ENCODE results near the gene USHBP1.

DNA sequence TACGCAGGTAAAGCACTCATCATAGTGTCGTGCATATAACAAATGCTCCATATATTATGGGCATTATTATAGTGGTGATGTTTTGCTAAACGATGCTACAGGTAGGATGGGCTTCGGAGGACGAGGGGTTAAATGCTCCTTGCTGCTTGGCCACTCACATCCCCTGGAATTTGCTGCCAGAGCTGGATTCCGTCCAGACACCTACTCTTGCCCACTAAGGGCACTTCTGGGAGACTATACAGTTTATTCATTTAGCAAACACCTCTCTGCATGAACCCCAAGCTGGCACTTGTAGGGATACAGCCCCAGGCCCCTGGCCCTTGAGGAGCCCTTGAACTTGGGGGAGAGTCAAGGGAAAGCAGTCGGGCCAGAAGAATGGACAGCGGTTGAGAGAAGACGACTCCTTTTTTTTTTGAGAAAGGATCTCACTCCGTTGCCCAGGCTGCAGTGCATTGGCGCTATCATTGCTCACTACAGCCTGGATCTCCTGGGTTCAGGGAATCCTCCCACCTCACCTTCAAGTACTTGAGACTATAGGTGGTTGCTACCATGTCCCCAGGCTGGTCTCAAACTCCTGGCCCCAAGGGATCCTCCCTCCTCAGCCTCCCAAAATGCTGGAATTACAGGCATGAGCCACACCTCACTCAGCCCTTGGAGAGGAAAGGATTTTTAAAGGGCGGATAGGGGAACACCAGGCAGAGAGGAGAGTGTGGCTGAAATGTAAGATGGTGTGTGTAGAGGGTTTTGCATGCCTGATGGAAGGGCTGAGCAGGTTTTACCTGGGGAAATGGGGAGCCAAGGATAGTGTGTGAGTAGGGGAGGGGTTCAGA lies 40.1 kb upstream of the USHBP1 start:
- TF ChIP-seq TAF1 (IDR thresholded peaks at IDR 0.05; ENCODE audit: low read depth) (no peak), EP300 (conservative IDR thresholded peaks at IDR 0.05; ENCODE audit: poor library complexity, severe bottlenecking) (no peak), POLR2AphosphoS5 (IDR thresholded peaks at IDR 0.05) (no peak), EZH2 (IDR thresholded peaks at IDR 0.05; ENCODE audit: borderline replicate concordance, insufficient read depth, low read length, poor library complexity, severe bottlenecking) (no peak), MXI1 (conservative IDR thresholded peaks at IDR 0.05; ENCODE audit: poor library complexity, severe bottlenecking) (no peak)
- TF ChIP-seq, protein P1, sequence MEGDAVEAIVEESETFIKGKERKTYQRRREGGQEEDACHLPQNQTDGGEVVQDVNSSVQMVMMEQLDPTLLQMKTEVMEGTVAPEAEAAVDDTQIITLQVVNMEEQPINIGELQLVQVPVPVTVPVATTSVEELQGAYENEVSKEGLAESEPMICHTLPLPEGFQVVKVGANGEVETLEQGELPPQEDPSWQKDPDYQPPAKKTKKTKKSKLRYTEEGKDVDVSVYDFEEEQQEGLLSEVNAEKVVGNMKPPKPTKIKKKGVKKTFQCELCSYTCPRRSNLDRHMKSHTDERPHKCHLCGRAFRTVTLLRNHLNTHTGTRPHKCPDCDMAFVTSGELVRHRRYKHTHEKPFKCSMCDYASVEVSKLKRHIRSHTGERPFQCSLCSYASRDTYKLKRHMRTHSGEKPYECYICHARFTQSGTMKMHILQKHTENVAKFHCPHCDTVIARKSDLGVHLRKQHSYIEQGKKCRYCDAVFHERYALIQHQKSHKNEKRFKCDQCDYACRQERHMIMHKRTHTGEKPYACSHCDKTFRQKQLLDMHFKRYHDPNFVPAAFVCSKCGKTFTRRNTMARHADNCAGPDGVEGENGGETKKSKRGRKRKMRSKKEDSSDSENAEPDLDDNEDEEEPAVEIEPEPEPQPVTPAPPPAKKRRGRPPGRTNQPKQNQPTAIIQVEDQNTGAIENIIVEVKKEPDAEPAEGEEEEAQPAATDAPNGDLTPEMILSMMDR (IDR thresholded peaks at IDR 0.05; ENCODE audit: poor library complexity, severe bottlenecking) = no peak
- TF ChIP-seq, protein P2, sequence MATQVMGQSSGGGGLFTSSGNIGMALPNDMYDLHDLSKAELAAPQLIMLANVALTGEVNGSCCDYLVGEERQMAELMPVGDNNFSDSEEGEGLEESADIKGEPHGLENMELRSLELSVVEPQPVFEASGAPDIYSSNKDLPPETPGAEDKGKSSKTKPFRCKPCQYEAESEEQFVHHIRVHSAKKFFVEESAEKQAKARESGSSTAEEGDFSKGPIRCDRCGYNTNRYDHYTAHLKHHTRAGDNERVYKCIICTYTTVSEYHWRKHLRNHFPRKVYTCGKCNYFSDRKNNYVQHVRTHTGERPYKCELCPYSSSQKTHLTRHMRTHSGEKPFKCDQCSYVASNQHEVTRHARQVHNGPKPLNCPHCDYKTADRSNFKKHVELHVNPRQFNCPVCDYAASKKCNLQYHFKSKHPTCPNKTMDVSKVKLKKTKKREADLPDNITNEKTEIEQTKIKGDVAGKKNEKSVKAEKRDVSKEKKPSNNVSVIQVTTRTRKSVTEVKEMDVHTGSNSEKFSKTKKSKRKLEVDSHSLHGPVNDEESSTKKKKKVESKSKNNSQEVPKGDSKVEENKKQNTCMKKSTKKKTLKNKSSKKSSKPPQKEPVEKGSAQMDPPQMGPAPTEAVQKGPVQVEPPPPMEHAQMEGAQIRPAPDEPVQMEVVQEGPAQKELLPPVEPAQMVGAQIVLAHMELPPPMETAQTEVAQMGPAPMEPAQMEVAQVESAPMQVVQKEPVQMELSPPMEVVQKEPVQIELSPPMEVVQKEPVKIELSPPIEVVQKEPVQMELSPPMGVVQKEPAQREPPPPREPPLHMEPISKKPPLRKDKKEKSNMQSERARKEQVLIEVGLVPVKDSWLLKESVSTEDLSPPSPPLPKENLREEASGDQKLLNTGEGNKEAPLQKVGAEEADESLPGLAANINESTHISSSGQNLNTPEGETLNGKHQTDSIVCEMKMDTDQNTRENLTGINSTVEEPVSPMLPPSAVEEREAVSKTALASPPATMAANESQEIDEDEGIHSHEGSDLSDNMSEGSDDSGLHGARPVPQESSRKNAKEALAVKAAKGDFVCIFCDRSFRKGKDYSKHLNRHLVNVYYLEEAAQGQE (IDR thresholded peaks at IDR 0.05; ENCODE audit: borderline replicate concordance) = no peak
